Fibroblast of lung (primary cell): Measurements from ENCODE around the gene C20orf141.

ENCODE experiments used
- EZH2 ChIP-seq: IDR thresholded peaks from 2 replicates; pipeline ENCODE4 v1.5.1; 2012; ENCODE audit warnings: low read length, control low read depth, mild to moderate bottlenecking; ENCODE audit errors: missing control alignments
- TF ChIP-seq, protein P1 (sequence below), 2 donors: IDR thresholded peaks in 1 of 2; conservative IDR thresholded peaks in 1 of 2; 1 replicate in 1 of 2; 2 replicates in 1 of 2; pipeline ENCODE4 v1.5.1; 2011 to 2012; ENCODE audit warnings: low read length in 2 of 2, control low read depth in 1 of 2, inconsistent platforms in 1 of 2, low read depth in 1 of 2, mild to moderate bottlenecking in 1 of 2

- TF ChIP-seq, protein P1, sequence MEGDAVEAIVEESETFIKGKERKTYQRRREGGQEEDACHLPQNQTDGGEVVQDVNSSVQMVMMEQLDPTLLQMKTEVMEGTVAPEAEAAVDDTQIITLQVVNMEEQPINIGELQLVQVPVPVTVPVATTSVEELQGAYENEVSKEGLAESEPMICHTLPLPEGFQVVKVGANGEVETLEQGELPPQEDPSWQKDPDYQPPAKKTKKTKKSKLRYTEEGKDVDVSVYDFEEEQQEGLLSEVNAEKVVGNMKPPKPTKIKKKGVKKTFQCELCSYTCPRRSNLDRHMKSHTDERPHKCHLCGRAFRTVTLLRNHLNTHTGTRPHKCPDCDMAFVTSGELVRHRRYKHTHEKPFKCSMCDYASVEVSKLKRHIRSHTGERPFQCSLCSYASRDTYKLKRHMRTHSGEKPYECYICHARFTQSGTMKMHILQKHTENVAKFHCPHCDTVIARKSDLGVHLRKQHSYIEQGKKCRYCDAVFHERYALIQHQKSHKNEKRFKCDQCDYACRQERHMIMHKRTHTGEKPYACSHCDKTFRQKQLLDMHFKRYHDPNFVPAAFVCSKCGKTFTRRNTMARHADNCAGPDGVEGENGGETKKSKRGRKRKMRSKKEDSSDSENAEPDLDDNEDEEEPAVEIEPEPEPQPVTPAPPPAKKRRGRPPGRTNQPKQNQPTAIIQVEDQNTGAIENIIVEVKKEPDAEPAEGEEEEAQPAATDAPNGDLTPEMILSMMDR (conservative IDR thresholded peaks at IDR 0.05 in 1 of 2, IDR thresholded peaks at IDR 0.05 in 1 of 2; ENCODE audit: low read depth in 1 of 2, low read length in 2 of 2): no peak
- TF ChIP-seq EZH2: no peak
These were observed 24.9 kb downstream of the C20orf141 start for GRCh38 chr20:2839732-2840137.
